Cardiac septum (tissue), 1 donor: ENCODE data around the gene SHC1. TPM values are rescaled to one million over a fixed set of nuclear protein-coding genes. Genes with fewer than 3 reads are reported as not detected.
A peak's percentile ranks its signal among the peaks of the same experiment; 100 is the strongest.
"Not testable (repeated sequence)": the region's sequence is repeated elsewhere in the genome, so short reads cannot be mapped to it uniquely, and the experiment has no call there.

Experiments used
- DNase-seq: peaks from one replicate; pipeline ENCODE4 v3.0.0-alpha.2; 2020; ENCODE audit warnings: low spot score
- intact Hi-C: fragments of 100-400 bp; cut with DNase I; formaldehyde crosslinking; loops from one replicate; pipeline ENCODE4 v1.14.0; 2022
- total RNA-seq: library from RNA; stranded (reverse); fragmentation: NEBNext Ultra II Directional; extraction: Animal tissue kit (Norgen Biotek cat#: 25700); gene quantifications from one replicate; pipeline ENCODE4 v1.2.1, GENCODE V29; 2021
- donor health status: DM: no; HTN: no; CAD: no.

Gene SHC1
- total RNA-seq, 1 donor from 2014 or later: 70.5 TPM

DNA sequence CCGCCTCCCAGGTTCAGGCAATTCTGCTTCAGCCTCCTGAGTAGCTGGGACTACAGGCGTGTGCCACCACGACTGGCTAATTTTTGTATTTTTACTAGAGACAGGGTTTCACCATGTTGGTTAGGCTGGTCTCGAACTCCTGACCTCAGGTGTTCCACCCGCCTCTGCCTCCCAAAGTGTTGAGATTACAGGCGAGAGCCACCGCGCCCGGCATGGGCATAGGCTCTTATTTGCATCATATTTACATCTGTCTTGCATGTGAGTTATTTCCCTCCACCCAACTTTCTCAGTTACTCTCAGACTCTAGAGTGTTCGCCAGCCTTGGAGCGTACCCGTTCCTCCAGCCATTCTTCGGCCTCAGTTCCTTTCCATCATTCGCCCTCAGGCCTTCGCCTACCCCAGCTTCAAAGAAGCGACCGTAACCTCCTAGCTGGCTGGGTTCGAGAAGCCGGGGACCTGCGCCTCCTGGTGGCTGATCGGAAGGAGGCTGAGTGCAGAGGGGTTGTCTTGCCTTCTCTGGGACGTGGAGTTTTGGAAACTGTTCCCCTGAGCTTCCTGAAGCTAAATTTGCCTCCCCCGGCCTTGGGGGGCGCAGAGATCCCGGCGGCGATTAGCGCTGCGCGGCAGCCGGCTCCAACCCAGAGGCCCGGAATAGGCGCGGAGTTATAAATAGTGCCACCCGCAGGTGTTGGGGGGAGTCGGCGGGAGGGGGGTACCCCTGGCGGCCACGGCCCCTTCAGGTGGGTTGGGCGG is 28.4 kb upstream of the SHC1 start:
- DNase-seq: peak; percentile 91
- intact Hi-C loops: loop anchor here (2.0 kb wide), 1 partner anchor 36 kb away; no protein-coding TSS in a partner anchor

GRCh38 chr1:154998201-154998780 is 27.7 kb upstream of the SHC1 start:
- DNase-seq: no peak
- intact Hi-C loops: loop anchor here (2.0 kb wide), 1 partner anchor 35 kb away; no protein-coding TSS in a partner anchor

DNA sequence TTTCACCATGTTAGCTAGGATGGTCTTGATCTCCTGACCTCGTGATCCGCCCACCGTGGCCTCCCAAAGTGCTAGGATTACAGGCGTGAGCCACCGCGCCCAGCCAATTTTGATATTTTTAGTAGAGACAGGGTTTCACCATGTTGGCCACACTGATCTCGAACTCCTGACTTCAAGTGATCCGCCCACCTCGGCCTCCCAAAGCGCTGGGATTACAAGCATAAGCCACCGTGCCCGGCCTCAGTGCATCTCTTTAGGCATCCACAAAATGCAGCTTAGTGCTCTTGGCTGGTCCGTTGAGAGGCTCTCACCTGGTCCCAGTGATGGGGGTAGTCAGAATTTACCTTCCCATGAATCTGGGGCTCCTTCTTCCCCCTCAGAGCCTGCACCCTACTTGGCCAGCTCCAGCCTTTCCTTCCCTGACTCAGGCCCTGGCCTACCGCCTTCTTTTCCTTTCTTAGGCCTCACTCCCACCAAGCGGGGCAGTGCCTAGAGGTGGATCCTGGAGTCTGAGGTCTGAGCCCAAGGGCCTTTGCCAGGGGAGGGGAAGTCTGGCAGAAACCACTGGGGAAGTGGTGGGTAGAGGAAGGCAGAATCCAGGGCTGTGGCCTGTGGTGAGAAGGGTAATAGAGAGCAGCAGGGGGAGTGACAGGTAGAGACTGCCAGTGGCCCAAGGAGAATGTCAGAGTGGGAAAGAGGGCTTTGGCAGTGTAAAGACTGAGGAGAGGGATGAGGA is 26.6 kb upstream of the SHC1 start:
- intact Hi-C loops: no loop called here
- no peak for DNase-seq

GRCh38 chr1:154995301-154995983 is 24.9 kb upstream of the SHC1 start:
- intact Hi-C loops, DNase-seq: not testable (repeated sequence)

DNA sequence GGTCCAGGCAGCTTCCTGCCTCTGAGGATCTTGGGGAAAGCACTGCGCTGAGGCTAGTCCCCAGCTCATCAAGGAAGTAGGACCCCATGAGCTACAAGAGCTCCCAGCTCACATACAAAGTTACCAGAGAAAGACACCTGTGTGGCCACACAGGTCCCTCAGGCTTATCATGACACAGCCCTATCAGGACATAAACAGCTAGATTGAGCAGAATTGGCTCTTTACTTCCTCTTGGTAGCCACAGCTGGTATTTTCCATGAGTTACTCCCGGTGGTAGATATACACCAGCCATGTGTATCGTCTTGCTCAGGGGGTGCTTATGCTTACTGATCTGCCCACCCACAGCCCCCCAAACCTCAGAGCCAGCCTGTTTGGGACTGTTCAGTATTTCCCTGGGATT is 24.0 kb upstream of the SHC1 start:
- DNase-seq: no peak
- intact Hi-C loops: no loop called here

GRCh38 chr1:154994269-154994587 is 23.7 kb upstream of the SHC1 start:
- intact Hi-C loops: no loop called here
- no peak for DNase-seq

DNA sequence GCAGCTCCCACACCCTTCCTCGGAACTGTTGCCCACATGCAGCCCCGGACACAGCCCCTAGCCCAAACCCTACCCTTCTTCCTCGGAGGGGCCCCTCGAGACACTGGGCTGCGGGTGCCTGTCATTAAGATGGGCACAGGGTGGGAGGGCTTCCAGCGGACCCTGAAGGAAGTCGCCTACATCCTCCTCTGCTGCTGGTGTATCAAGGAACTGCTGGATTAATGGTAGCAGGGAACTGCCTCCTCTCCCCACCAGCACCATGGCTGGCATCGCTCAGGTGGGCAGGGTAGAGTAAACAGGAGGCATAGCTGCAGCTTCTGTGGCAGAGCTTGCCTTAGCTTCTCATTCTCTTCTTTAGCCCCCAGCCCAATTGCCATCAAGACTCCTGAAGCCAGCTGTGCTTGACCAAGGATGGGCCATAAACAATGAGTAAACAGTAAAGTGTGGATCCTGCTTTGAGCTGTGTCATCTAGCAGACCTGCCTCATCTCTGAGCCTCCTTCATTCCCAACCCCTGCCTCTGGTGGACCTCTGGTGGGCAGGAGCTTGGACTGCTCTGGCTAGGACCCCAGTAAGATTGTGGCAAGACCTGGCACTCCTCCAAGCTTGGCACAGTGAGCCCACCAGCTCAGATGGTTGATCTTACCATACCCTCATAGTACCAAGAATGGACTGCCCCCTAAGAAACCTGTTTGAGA is 23.2 kb upstream of the SHC1 start, which contains the start of gene LENEP:
TSS of gene LENEP (plus strand) at position 15 of the 697 bp plus-strand sequence. CDS start at position 37, 22 bp downstream.
- intact Hi-C loops: no loop called here
- no peak for DNase-seq

- intact Hi-C loops: no loop called here
- DNase-seq: no peak
Measured at GRCh38 chr1:154992721-154993571, 22.4 kb upstream of the SHC1 start.

DNA sequence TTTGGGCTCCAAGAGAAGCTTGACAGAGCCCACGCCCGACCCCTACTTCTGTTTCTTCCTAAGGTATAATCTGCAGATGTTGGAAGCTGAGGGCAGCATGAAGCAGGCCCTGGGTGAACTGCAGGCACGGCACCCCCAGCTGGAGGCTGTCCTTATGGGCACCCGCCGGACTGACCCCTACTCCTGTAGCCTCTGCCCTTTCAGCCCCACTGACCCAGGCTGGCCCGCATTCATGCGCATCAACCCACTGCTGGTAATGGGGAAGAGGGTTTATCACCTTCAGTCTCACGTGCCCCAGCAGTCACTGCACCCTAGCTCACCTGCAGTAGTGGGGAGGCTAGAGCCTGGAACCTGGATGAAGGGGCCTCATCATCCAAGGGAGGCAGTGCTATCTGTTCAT is 19.7 kb upstream of the SHC1 start:
- intact Hi-C loops: no loop called here
- no peak for DNase-seq

- no peak for DNase-seq
- intact Hi-C loops: no loop called here
Measured at GRCh38 chr1:154989195-154989860, 18.8 kb upstream of the SHC1 start.

GRCh38 chr1:154988058-154988954 is 17.8 kb upstream of the SHC1 start:
- DNase-seq: no peak

DNA sequence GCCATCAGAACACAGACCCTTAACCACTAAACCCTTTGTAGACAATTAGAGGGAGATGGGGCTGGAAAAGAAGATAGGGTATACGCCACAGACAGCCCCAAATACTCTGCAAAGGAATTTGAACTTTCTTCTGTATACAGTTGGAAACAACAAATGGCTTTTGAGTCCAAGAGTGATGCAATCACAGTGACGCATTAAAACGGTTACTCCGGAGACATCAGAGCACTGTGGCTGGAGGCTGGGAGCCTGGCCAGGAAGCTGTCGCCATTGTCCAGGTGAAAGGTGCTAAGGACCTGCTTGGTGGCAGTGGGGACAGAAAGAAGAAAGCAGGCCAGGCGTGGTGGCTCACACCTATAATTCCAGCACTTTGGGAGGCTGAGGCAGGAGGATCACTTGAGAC is 16.8 kb upstream of the SHC1 start:
- intact Hi-C loops: no loop called here

More at GRCh38 chr1:154988058-154988954, 17.8 kb upstream of the SHC1 start:
- intact Hi-C loops: no loop called here

DNA sequence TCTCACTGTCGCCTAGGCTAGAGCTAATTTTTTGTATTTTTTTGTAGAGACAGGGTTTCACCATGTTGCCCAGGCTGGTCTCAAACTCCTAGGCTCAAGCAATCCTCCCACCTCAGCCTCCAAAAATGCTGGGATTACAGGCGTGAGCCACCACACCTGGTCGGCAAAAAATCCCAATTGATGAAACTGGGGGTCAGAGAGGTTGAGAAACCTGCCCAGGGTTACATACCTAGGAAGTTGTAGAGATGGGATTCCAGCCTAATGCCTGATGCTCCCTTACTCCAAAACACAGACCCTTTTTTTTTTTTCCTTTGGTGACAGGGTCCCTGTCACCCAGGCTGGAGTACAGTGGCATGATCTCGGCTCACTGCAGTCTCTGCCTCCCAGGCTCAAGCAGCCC is 16.2 kb upstream of the SHC1 start:
- DNase-seq, intact Hi-C loops: not testable (repeated sequence)

More for the DNA sequence above, 16.8 kb upstream of the SHC1 start:
- DNase-seq: no peak

GRCh38 chr1:154983776-154984466 is 13.4 kb upstream of the SHC1 start:
- no peak for DNase-seq
- intact Hi-C loops: loop anchor here (1.0 kb wide), 1 partner anchor 23 kb away; the partner anchor contains the start of gene PYGO2

- peak; percentile 97 for DNase-seq
- intact Hi-C loops: loop anchor here (1.0 kb wide), 1 partner anchor 22 kb away; the partner anchor contains the start of gene PYGO2
Measured at GRCh38 chr1:154982897-154983648, 12.5 kb upstream of the SHC1 start, which contains the start of gene FLAD1. Gene FLAD1 (plus strand): TSS chr1:154983344. CDS start chr1:154983695, 351 bp downstream.
